Mucosa of descending colon (tissue), 3 donors: ENCODE measurements around the gene RAPGEF3. TPM values are rescaled to one million over a fixed set of nuclear protein-coding genes. Genes with fewer than 3 reads are reported as not detected.

ENCODE experiments used
- ATAC-seq: fragments of 200-7000 bp; cut with Tn5 transposase; one replicate; pipeline ENCODE4 v1.9.1; 2020; ENCODE audit warnings: mild to moderate bottlenecking, moderate library complexity
- DNase-seq, 3 donors: peaks; one replicate each; pipeline ENCODE4 v3.0.0-alpha.2; 2020
- H3K36me3 ChIP-seq: fragments of 200-600 bp; one replicate; pipeline ENCODE4 v1.8.0; 2021; ENCODE audit warnings: low read depth, mild to moderate bottlenecking
- H3K4me1 ChIP-seq: fragments of 200-600 bp; one replicate; pipeline ENCODE4 v1.8.0; 2021; ENCODE audit warnings: low read depth, mild to moderate bottlenecking
- H3K4me3 ChIP-seq: fragments of 200-600 bp; one replicate; pipeline ENCODE4 v1.8.0; 2021; ENCODE audit warnings: mild to moderate bottlenecking
- H3K9me3 ChIP-seq: fragments of 200-600 bp; one replicate; pipeline ENCODE4 v1.8.0; 2021; ENCODE audit warnings: mild to moderate bottlenecking
- intact Hi-C, 2 donors: fragments of 100-400 bp; cut with DNase I in 1 of 2; cut with micrococcal nuclease in 1 of 2; formaldehyde crosslinking; loops; one replicate each; pipeline versions ENCODE4 v1.11.0 to v1.11.1; 2022; cut with DNase I, micrococcal nuclease
- total RNA-seq, 3 donors: library from RNA; stranded (reverse); fragmentation: NEBNext Ultra II Directional in 2 of 3; extraction: Animal tissue kit (Norgen Biotek cat#: 25700) in 2 of 3; gene quantifications; one replicate each; pipeline versions ENCODE4 v1.2.1 to v1.2.4, GENCODE V29; 2021 to 2023
- TF ChIP-seq, protein P1 (sequence below): fragments of 200-600 bp; IDR thresholded peaks from one replicate; pipeline ENCODE4 v1.8.0; 2022; ENCODE audit warnings: antibody characterized with exemption, mild to moderate bottlenecking
- donor health status: DM: no; HTN: no; CAD: no; lungs with moderate emphysema.
- donor health status: DM: no; HTN: no; CAD: no.
- donor health status: DM: no; HTN: yes; CAD: no.

RAPGEF3 gene
- total RNA-seq, 3 donors from 2014 or later, result 9.5 to 15.6 (median 11.4) TPM

GRCh38 chr12:47717443-47718193 lies 41.1 kb downstream of the RAPGEF3 start:
- Histone ChIP-seq H3K36me3 (no peaks in the 10 kb centered on the region), H3K4me1 (peaks cover 11% of the 10 kb centered on the region)
- TF ChIP-seq, protein P1, sequence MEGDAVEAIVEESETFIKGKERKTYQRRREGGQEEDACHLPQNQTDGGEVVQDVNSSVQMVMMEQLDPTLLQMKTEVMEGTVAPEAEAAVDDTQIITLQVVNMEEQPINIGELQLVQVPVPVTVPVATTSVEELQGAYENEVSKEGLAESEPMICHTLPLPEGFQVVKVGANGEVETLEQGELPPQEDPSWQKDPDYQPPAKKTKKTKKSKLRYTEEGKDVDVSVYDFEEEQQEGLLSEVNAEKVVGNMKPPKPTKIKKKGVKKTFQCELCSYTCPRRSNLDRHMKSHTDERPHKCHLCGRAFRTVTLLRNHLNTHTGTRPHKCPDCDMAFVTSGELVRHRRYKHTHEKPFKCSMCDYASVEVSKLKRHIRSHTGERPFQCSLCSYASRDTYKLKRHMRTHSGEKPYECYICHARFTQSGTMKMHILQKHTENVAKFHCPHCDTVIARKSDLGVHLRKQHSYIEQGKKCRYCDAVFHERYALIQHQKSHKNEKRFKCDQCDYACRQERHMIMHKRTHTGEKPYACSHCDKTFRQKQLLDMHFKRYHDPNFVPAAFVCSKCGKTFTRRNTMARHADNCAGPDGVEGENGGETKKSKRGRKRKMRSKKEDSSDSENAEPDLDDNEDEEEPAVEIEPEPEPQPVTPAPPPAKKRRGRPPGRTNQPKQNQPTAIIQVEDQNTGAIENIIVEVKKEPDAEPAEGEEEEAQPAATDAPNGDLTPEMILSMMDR, result peak; percentile 76

DNA sequence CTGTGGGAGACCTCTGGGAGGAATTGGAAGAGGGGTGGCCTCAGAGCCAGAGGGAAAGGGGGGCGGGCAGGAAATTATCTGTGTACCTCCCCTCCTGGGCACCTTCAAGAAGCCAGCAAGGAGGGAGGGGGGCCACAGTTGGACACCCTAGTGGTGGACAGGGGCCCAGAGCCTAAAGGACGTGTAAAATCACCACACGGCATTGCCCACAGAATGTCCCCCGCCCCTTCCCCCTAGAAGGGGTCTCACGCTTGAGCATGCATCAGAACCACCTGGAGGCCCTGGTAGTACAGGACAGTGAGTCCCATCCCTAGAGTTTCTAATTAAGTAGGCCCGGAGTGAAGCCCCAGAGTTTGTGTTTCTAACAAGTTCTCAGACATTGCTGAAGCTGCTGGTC lies 41.6 kb downstream of the RAPGEF3 start:
- Histone ChIP-seq H3K9me3 (no peaks in the 10 kb centered on the region), H3K36me3 (no peaks in the 10 kb centered on the region), H3K4me3 (no peak overlapping the region), H3K4me1 (peaks cover 11% of the 10 kb centered on the region)
- no peak for ATAC-seq
- TF ChIP-seq, protein P1, result no peak
- intact Hi-C loops, result loop anchor here (10.0 kb wide), 1 partner anchor 118 kb away; no protein-coding TSS in a partner anchor
- DNase-seq, result no peak

More at GRCh38 chr12:47717443-47718193, 41.1 kb downstream of the RAPGEF3 start:
- DNase-seq (peak; percentile 82 to 84 (median 82)), ATAC-seq (peak; percentile 97)
- no peak overlapping the region for H3K4me3 ChIP-seq
- H3K9me3 ChIP-seq, result no peaks in the 10 kb centered on the region
- intact Hi-C loops, result loop anchor here (10.0 kb wide), 1 partner anchor 117 kb away; no protein-coding TSS in a partner anchor

DNA sequence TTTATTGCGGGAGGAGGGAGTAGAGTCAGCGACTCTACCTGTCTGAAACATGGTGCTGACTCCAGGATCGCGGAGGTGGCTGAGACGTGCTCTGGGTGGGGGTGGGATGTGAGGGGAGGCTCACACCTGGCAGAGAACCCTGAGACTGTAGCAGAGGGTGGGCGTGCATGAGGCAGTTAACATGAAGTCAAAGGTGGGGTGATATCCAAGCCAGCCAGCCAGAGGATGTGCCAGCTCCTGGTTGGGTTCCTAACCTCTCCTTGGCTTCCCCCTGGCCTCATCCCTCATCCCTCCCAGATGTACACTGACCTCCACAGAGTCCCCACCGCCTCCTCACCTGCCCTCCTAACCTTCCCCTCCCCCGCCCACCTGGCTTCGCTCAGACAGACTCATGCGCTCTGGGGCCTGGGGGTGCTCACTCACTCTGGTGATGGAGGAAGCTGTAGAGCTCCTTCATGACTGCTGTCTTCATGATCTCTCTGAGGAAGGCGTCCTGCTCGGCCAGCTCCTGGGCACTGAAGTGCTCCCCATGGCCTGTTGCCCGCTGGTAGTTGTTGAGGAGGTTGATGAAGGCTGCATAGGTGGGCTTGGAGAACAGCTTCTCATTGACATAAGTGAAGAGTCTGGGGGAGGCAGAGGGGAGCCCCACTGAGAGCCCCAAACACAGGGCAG lies 42.7 kb downstream of the RAPGEF3 start:
- DNase-seq, result no peak
- no peaks in the 10 kb centered on the region for H3K9me3 ChIP-seq
- H3K36me3 ChIP-seq, result no peaks in the 10 kb centered on the region
- no peak overlapping the region for H3K4me3 ChIP-seq
- no peak for ATAC-seq
- intact Hi-C loops, result loop anchor here (2.0 to 10.0 kb wide), 2 partner anchors 63 to 119 kb away; no protein-coding TSS in a partner anchor
- peaks cover 11% of the 10 kb centered on the region for H3K4me1 ChIP-seq
- TF ChIP-seq, protein P1, result no peak

DNA sequence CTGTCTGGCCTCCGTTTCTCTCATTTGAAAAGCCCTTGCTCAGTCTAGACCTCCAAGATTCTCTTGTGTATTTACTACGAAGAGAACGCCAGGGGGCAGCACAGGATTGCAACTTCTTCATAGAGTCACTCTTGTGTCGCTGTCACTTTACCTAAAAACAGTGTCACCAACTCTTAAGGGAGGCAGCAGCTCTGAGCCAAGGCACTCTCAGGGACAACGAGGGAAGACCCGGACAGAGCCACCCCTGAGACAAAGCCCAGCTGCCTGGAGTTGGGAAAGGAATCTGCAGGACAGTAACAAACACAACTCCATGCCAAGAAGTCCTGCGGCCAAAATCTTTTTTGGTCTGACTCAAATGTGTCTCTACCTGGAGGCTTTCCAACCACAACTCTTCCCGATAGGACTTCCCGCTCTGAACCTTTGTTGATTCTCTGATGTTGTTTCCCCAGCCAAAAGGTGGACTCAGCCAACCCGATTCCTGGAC lies 43.2 kb downstream of the RAPGEF3 start:
- Histone ChIP-seq H3K4me1 (peaks cover 11% of the 10 kb centered on the region), H3K4me3 (no peak overlapping the region), H3K9me3 (no peaks in the 10 kb centered on the region), H3K36me3 (no peaks in the 10 kb centered on the region)
- DNase-seq, result peak in 2 of 3 donors; percentile 60 to 79
- intact Hi-C loops, result loop anchor here (2.0 to 10.0 kb wide), 2 partner anchors 63 to 119 kb away; no protein-coding TSS in a partner anchor
- ATAC-seq, result peak; percentile 65
- TF ChIP-seq, protein P1, result peak; percentile 63

DNA sequence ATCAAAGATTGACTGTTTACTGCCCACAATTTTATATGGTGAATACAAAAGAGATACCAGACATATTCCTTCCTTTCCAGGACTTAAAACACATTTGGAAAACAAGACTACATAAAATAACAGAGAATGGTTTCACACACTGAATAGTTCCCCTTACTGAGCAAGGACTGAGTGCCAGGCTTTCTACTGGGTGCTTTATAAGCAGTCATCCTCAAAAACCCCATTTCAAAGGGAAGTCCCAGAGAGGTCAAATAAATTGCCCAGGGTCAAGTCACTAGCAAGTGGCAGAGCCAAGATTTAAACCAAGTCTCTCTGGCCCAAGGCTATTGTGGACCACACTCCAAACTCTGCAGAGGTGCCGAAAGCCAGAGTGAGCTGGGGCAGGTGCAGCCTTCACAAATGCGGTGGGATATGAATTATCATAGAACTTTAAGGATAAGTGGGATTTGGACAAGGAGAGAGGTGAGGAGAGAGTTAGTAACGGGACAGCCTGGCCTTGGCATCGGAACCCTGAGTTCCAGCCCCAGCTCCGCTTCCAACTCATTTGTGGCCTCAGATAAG lies 43.8 kb downstream of the RAPGEF3 start:
- ATAC-seq, result no peak
- intact Hi-C loops, result loop anchor here (2.0 to 10.0 kb wide), 2 partner anchors 64 to 120 kb away; no protein-coding TSS in a partner anchor
- TF ChIP-seq, protein P1, result no peak
- Histone ChIP-seq H3K36me3 (no peaks in the 10 kb centered on the region), H3K4me3 (no peak overlapping the region), H3K4me1 (peaks cover 11% of the 10 kb centered on the region), H3K9me3 (no peaks in the 10 kb centered on the region)
- DNase-seq, result no peak
